Fibroblast of gingiva (primary cell): ENCODE results near the gene RGL1.
A peak's percentile ranks its signal among the peaks of the same experiment; 100 is the strongest.

Experiments used
- DNase-seq: peaks from one replicate; pipeline ENCODE4 v3.0.0-alpha.2; 2011; ENCODE audit warnings: low read depth

RGL1 gene

GRCh38 chr1:183916574-183916973 lies 111.7 kb downstream of the RGL1 start:
- no peak for DNase-seq

- DNase-seq: no peak
Observed at GRCh38 chr1:183918589-183918988, 113.7 kb downstream of the RGL1 start.

GRCh38 chr1:183920651-183921050 lies 115.7 kb downstream of the RGL1 start:
- no peak for DNase-seq

DNA sequence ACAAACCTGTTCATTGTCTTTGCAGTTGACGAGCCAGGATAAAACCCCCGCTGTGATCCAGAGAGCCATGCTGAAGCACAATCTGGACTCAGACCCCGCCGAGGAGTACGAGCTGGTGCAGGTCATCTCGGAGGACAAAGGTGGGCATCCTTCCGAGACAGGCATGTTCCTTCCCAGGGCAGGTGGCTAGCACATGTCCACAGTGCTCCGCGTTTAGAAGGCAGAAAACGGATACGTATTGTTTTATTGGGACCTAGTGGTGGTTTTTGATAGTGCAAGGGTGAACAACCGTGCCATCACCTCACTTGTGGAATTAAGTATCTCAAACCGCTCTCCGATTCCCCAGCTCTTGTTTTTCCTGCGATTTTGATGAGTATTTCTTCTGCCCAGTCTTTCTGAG lies 117.3 kb downstream of the RGL1 start:
- DNase-seq: no peak

- no peak for DNase-seq
Observed at GRCh38 chr1:183925947-183926346, 121.0 kb downstream of the RGL1 start.

DNA sequence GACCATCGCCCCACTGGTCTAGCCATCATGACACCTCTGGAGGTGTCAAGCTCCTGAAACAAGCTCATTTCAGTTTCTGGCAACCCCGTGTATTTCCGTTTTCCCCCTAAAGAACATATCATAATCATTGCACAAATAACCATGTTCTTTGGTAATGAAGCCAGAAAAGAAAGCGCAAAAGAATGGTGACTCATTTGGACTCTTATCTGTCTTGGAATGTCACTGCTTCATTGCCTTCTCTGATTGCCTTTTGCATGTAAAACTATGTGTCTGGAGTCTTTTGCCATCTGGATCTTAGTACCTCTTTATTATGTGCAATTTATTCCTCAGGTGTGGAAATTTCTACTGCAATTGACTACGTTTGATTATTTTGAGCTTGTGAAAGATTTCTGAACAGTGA lies 122.1 kb downstream of the RGL1 start:
- DNase-seq: no peak

GRCh38 chr1:183931646-183932271 lies 126.8 kb downstream of the RGL1 start:
- DNase-seq: peak; percentile 66

DNA sequence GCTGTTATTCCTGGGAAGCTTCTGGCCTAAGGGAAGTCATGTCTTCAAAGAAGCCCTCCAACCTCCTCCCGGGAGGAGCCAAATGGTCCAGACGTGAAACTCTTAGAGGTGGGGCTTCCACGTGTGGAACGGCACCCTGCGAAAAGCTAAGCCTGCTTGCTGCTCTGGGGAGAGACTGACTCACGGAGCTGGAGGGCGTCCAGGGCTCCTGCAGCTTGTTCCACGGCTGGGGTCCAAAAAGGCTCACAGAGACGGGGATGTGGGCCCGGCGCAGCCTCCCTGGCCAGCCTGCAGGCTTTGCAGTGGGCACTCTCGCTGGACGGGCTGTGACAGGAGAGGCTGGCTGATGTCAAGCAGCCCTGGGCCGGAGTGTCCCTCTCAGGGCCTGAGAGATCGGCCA lies 127.5 kb downstream of the RGL1 start:
- DNase-seq: peak; percentile 80

GRCh38 chr1:183933528-183934179 lies 128.7 kb downstream of the RGL1 start:
- no peak for DNase-seq

DNA sequence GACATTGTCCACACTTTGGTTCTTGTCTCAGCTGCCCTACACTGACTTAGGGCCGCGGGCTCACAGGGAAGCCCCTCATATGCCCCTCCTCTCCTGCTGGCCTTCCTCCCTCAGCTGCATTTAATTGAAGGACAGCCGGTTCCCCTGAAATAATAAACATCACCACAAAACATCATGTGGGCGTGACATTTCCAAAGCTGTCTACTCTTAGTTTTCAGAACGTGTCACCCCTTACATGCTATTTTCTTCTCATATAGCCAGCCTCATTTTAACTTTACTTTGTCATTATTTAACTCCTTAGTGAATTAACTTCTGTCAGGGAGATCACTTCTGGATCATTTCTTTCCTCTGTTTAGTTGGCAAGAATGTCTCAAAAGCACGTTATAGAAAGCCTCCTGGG lies 129.4 kb downstream of the RGL1 start:
- DNase-seq: no peak

GRCh38 chr1:183936009-183936408 lies 131.1 kb downstream of the RGL1 start:
- DNase-seq: no peak

GRCh38 chr1:183936791-183937190 lies 131.9 kb downstream of the RGL1 start:
- DNase-seq: no peak

DNA sequence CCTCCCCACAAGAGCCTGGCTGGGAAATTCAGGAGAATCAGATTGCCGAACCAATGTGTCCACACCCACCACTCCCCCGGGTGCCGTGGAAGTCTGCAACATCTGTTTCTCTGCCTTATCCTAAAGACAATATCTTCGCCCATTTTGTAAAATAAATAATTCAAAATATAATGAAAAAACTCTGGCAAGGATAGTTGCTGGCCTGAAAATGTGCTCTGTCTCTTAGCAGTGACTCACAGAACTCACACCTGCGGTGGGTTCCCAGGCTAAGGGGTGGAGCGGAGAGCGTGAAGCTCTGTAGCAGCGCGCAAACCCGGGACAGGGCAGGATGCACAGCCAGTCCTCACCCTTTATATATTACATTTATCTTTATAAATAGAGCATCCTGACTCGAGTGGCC lies 132.7 kb downstream of the RGL1 start:
- no peak for DNase-seq

GRCh38 chr1:183941001-183941400 lies 136.1 kb downstream of the RGL1 start:
- no peak for DNase-seq

DNA sequence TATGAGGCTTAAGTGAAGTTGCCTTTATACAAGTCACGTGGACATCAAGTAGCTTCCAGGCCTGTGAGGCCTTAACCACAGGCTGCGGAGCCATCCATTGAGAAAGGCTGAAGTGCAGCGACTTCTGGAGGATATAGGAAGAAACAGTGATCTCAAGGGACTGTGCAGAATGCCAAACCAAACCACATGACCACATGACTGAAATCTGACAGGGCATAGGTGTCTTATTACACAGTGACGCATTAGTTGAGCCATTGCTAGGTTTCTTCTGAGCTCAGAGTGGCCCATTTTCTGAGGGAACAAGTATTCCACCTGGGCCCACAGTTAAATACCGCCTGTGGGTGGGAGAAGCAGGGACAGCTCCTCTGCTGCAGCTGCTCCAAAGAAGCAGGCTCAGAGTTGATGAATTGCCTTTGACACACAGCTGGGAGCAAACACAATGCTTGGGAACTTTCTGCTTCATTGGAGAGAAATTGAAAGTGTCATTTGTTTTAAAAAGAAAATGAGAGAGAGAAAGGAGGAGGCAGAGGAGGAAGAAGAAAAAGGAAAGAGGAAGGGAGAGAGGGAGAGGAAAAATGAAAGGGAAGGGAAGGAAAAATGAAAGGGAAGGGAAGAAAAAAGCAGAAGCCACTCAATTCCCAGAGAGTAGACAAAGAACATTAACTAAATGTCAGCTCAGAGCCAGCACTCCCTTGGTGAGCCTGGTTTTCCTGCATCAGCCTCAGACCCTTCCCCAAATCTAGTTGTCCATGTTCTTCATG lies 138.2 kb downstream of the RGL1 start:
- DNase-seq: peak; percentile 99

DNA sequence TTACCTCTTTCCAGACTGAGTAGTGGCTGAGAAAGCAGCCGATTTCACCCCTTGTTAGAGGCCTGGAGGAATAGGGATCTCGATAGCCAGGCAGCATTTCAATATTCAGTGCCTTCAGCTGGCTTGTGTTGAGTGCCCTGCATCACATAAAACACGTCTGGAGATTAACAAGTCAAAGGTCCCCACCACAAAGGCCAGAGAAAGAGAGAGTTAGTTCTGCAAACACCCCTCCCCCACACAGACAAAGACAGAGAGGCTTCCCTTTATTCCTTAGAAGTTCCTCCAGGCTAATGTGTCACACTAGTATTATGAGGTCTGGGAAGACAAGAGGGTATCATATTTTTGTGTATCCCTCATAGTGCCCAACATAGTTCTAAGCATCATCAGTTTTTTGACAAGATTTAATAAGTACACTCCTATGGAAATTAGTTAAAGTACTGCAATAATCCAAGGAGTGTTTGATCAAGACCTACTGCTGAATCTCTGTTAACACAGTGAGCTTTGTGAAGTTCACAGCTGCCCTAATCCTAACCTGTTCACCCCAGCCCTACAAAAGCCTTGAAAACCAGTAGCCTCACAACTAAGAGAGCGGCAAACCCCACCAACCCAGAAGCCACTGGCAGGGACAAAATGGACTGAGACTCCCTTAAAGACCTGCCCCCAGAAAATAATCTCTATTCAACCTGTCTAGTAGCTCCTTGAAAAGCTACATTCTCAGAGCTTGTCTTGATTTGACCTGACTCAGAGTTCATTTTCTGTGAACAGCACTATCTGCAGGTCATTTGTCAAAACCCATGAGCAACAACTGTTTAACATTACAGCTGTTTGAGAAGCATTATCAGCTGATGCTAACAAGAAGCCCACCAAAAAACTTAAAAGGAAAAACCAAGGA lies 140.8 kb downstream of the RGL1 start:
- DNase-seq: no peak

GRCh38 chr1:183946320-183946613 lies 141.3 kb downstream of the RGL1 start:
- DNase-seq: no peak

DNA sequence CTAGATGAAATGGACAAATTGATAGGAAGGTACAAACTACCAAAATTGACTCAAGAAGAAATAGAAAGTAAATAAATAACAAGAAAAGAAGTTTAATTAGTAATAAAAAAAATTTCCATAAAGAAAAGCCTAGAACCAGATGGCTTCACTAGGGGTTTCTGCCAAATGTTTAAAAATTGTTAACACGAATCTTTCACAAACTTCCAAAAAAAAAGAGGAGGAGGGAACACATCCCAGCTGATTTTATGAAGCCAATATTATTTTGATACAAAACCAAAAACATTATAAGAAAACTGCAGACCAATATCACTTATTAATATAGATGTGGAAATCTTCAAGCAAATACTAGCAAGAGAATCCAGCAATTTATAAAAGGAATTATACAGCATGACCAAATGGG lies 143.1 kb downstream of the RGL1 start:
- no peak for DNase-seq

- DNase-seq: no peak
Observed at GRCh38 chr1:183952101-183952500, 147.2 kb downstream of the RGL1 start.

DNA sequence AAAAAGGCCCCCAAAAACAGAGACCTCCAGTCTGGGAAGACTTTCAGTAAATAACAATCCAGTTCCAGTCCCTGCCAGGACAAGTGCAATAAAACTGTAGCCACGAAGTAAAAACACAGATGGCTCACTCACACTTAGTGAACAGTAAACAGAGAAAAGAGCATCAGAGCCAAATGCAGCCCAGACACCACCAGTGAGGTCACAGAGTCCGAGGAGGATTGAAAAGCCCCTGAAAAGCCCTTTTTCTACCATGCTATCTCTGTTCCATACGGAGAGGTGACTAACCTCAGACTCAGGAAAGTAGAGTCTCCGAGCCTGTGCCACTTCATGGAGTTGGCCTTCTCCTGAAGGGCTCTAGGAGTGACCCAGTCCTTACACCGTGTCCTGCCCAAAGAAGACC lies 148.1 kb downstream of the RGL1 start:
- DNase-seq: no peak

- DNase-seq: no peak
Observed at GRCh38 chr1:183954496-183954895, 149.6 kb downstream of the RGL1 start.

- DNase-seq: peak; percentile 67
Observed at GRCh38 chr1:183956559-183957188, 151.8 kb downstream of the RGL1 start.
